Ramos (cell line): Measurements from ENCODE around the gene ZNF792.
"Not testable (repeated sequence)": the region's sequence is repeated elsewhere in the genome, so short reads cannot be mapped to it uniquely, and the experiment has no call there.

Source experiments
- in situ Hi-C: fragments of 300-500 bp; cut with MboI; formaldehyde crosslinking; loops from one replicate; pipeline ENCODE4 v1.14.3; 2022; ENCODE audit warnings: low sequenced_read_pairs; ENCODE audit not compliant: unreplicated experiment

ZNF792 gene

DNA sequence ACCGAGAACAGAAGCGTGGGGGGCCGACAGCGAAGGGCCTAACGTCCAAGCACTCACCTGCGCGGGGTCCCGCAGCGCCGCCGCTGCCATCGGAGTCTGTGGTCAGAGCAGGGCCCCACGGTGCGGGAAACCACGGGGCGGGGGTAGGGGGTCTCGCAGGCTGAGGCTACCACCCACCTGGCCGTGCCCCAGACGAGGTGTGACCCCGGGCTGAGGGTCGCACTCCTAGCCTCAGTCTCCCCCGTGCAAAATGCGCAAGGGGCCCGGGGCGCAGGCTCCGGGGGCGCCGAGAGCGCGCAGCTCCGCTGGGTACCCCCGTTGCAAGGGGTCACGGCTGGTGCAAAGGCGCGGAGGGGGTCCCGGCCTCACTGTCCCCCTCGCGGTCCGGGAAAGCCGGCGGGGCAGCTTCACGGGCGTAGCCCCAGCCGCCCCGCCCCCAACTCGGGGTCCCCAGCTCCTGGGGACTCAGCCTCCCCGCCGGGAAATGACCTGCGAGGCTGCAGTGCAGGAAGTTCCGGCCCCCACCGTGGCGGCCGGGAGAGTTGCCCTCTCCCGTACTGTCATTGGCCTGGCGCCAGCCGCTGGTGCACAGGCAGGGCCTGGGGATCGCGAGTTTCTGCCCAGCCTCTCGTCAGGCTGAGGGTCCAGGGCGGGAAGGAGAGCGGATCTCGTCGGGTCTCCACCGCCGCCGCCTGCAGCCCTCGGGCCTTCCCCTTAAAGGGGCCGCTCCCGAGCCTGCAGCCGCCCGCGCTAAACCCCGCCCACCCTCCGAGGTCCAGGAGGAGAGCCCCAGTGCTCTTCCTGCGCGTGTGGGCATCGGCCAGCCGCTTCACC is at the start of gene ZNF792:
ZNF792 (minus strand) TSS at position 657 of the 834 bp plus-strand sequence; CDS start at position 90, 567 bp downstream.
- in situ Hi-C loops: loop anchor here (5.0 kb wide), 1 partner anchor 49 kb away; no protein-coding TSS in a partner anchor

DNA sequence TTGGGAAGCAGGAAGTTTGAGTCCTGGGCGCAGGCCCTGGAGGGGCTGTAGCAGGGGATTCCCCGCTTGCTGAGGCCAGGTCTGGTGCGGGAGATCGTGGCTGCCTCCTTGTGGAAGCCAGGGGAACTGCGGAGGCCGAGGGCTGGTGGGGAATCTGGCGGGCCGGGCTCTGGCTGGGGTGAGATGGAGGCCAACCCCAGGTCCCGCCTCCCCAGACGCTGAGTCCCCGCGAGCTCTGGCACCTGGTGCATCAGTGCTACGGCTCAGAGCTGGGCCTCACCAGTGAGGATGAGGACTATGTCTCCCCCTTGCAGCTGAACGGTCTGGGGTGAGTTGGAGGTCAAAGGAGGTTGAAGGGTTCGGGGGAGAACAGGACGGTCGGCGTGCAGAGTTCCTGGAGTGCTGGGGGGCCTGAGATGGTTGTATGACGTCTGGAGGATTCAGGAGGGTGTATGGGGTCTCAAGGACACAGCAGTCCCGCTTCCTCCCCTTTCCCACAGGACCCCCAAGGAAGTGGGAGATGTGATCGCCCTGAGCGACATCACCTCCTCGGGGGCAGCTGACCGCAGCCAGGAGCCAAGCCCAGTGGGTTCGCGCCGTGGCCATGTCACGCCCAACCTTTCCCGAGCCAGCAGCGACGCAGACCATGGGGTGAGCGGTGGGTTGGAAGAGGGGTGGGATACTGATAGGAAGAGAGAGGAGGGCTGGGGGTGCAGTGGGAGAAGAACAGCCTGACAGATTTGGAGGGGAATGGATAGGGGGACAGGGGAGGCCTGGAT is 49.2 kb upstream of the ZNF792 start:
- in situ Hi-C loops: loop anchor here (5.0 kb wide), 1 partner anchor 51 kb away; the partner anchor contains the start of gene ZNF792

DNA sequence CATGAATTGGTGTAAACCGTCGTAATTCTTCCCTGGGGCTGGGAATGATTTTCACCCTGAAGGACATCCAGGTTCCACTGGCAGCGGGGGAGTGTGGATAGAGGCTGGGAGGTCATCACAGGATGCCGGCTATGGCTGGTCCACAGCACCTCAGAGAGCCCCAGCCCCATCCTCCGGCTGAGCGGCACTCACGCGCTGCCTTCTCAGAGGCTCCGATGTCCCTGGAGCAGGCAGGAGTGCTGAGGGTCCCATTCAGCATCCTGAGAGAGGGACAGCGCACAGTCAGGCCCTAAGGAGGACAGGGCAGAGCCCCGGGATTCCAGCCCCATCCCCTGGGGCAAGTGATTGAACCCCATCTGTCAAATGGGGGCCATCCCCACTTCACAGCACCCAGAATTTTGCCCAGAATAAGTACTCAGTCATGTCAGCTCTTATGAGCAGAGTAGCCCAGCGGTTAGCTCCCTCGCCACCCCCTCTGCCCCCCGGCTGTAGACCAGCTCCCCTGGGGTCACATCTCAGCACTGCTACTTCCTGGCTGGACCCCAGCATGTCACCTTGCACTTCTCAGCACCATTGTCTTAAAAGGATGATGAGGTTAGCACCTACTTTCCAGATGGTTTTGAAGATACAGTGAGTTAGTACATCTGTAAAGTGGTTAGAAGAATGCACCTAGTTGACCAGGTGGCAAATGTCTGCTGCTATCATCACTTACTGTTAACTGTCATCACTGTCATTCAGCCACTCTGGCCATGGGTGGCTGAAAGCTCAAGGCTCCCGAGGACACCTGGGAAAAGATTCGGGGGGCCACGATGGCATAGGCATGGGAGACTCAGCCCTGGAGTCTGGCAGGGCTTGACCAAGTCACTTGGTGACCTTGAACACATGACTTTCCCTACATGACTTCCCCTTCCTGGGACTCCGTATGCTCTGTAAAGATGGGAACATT is 48.0 kb upstream of the ZNF792 start:
- in situ Hi-C loops: loop anchor here (5.0 kb wide), 1 partner anchor 50 kb away; the partner anchor contains the start of gene ZNF792

DNA sequence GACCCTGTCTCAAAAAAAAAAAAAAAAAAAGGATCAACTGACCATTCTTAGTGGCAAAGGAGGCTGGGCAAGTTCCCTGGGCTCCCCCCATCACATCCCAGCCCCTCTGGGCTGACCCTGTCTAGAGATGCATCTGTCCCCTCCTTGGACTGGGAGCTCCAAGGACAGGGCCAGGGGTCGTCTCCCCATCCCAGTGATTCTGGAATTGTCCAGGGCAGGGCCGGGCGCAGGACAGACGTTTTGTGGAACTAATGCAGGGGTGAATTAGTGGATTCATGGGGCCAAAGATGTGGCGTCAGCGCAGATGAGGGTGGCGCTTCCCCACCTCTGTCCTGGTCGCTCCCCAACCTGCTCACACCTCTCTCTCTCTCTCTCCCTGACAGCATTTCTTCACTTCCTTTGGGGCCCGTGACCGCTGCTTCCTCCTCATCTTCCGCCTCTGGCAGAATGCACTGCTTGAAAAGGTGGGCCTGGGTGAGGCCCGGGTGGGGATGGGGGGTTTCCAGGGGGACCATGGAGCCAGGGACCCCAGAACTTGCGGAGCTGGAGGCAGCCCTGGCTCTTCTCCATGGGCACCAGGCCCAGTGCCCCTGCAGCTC is 47.2 kb upstream of the ZNF792 start:
- in situ Hi-C loops: loop anchor here (5.0 kb wide), 1 partner anchor 49 kb away; the partner anchor contains the start of gene ZNF792

DNA sequence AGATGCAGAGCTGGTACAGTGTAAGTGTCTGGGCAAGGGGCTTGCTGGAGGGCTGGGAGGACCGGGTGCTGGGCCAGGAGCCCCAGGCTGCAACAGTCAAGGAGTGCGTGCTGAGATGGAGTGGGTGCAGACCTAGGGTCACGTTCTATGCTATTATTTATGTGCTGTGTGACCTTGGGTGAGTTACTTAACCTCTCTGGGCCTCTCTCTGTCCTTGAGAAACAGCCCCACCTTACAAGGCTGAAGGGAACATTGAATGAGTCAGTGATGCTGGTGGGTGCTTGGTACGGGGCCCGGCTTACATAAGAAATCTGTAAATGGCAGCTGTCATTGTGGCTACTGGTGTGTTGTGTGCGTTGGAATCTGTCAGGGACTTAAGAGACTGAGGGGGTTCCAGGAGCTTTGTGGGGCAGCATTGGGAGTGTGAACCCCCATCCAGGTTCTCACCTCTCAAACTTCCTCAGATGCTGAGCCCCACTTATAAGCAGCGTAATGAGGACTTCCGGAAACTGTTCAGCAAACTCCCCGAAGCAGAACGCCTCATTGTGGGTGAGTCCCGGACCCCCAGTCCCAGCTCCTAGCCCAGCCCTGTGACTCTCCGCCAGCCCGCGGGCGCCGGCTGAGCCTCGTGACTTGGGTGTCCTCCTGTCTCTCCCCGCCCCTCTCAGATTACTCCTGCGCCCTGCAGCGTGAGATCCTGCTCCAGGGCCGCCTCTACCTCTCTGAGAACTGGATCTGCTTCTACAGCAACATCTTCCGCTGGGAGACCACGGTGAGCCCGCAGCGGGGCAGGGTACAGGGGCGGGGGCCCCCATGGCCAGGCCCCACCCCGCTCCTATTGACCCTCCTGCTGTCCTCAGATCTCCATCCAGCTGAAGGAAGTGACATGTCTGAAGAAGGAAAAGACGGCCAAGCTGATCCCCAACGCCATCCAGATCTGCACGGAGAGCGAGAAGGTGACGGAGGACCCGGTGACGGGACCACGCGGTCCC is 45.7 kb upstream of the ZNF792 start:
- in situ Hi-C loops: loop anchor here (5.0 kb wide), 1 partner anchor 47 kb away; the partner anchor contains the start of gene ZNF792

DNA sequence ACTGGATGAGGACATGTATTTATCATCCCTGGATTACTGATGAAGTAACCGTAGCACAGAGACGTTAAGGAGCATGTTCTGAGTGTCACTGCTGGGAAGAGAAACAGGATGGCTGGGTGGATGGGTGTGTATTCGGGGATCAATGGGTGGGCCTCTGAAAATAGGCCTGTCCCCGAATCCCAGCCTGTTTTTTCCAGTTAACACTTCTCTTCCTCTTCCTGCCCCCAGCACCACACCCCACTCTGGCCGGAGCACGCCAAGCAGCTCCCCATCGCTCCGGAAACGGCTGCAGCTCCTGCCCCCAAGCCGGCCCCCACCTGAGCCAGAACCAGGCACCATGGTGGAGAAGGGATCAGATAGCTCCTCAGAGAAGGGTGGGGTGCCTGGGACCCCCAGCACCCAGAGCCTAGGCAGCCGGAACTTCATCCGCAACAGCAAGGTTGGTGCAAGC is 44.9 kb upstream of the ZNF792 start:
- in situ Hi-C loops: no loop called here

DNA sequence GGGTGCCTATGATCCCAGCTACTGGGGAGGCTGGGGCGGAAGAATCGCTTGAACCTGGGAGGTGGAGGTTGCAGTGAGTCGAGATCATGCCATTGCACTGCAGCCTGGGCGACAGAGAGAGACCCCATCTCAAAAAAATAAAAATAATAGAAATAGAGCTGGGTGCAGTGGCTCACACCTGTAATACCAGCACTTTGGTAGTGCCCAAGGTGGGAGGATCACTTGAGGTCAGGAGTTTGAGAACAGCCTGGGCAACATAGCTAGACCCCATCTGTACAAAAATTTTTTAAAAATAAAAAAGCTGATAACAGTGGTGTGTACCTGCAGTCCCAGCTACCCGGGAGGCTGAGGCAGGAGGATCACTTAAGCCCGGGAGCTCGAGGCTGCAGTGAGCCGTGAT is 43.4 kb upstream of the ZNF792 start:
- in situ Hi-C loops: not testable (repeated sequence)

DNA sequence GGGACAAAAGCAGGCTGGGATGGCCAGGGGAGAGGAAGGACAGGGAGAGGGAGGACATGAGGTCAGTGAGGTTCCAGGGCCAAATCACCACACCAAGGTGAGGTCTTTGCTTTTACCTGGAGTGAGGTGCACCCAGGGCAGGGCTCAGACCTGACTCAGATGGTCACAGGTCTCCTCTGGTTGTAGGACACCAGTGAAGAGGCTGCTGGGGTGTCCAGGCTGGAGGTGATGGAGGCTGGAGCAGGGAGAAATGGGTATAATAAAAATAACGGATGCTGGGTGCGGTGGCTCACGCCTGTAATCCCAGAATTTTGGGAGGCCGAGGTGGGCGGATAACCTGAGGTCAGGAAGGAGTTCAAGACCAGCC is 43.0 kb upstream of the ZNF792 start:
- in situ Hi-C loops: no loop called here

DNA sequence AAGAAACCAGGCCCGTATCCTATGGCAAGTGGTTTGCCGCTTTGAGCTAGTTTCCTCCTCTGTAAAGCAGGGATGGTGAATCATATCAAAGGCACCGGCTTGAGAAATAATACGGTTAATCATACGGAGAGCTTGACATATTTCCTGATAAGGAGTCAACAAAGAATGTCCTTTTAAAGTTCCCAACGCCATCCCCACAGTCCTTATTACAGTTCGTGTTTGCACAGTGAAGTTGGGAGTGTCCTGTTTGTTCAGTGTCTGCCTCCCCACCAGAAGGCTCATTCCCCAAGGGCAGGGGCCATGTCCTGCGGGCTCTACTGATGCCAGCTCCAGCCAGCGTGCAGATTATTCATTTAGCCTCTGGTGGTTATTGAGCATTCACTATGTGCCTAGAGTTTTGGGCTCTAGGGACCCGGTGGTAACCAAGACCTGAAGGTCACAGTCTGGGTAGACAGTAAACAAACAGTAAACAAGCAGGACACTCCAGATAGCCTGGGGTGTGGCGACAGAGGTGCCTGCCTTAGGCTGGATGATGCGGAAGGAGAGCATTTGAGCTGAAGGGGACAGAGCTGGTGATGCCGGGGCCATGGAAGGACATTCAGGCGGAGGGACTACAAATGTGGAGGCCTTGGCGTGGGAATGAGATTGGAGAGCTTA is 42.4 kb upstream of the ZNF792 start:
- in situ Hi-C loops: no loop called here

DNA sequence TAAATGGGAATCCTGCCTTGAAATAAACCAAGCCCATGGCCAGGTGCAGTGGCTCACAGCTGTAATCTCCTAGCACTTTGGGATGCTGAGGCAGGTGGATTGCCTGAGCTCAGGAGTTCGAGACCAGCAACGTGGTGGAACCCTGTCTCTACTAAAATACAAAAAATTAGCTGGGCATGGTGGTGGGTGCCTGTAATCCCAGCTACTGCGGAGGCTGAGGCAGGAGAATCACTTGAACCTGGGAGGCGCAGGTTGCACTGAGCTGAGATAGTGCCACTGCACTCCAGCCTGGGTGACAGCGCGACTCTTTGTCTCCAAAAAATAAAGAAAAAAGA is 41.9 kb upstream of the ZNF792 start:
- in situ Hi-C loops: not testable (repeated sequence)

DNA sequence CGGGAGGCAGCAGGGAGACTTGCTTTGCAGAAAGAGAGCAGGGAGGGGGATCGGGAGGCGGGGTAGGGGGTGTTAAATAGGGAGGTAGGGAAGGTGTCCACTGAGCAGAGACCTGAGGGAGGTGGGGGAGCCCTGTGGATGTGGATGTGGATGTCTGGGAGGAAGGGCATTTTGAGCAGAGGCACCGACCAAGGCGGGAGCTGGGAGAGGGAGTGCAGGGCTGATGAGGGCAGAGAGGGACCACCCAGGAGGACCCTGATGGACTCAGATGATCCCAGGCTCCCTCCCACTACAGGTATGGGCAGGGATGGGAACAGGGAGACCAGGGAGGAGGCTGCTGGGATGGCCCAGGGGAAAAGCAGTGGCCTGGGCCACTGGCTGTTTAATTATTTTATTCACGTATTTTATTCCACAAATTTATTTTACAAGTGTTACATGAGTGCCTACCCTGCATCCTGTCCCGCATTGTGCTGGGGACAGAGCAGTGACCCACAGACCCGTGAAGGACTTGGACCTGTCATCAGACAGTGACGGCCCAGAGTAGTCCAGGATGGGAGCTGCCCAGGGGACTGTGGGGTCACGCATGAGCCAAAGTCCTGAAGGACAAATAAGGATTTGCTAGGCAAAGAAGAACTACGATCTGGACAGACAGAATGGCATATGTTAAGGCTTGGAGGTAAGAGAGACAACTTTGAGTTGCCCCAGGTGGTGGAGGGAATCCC is 41.4 kb upstream of the ZNF792 start:
- in situ Hi-C loops: no loop called here

DNA sequence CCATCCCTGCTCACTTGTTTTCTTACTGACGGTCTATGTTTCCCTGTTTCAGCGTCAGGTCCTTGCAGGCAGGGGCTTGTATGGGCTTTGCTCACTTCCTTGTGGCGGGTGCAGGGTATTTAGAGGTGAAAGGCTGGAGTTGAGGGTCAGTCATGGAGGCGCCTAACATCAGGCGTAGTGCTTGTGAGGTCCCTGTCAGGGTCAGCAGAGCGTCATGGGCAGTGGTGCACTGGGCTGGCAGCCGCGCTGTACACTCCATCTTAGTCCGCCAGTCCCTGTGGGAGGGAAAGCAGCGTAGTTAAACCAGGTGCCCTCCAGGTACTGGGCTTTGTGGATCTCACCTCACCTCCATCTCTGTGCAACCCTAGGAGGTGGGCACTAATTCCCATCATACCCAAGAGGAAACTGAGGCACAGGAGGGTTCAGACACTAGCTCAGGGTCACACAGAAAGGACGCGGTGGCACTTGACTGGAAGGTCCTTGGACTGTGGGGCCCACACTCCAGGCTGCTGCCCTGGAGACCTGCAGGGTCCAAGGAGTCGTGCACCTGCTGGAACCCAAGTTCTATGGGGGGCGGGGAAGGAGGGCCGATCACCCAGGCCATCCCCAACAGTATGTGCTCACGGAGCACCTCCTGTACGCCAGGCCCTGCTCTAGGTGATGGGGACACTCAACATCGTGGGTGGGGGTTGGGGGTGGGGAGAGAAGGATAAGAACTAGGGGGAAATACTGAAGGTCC is 40.7 kb upstream of the ZNF792 start:
- in situ Hi-C loops: no loop called here

DNA sequence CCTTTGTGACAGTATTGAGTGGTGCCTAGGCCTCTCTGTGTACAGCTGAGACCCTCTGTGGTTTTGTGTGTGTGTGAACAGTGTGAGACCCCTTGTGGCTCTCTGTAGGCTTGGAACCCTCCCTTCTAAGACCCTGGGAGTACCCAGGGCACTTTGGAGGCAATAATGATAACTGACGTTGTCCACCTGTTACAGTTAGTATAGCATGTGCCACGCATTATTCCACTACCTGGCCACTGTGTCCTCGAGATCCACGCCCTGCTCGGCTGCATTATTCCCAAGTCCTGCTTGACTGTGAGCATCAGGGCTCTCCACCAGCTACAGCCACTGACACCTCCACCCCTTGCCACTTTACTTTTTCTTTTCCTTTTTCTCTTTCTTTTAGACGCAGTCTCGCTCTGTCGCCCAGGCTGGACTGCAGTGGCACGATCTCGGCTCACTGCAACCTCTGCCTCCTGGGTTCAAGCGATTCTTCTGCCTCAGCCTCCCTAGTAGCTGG is 38.1 kb upstream of the ZNF792 start:
- in situ Hi-C loops: no loop called here

DNA sequence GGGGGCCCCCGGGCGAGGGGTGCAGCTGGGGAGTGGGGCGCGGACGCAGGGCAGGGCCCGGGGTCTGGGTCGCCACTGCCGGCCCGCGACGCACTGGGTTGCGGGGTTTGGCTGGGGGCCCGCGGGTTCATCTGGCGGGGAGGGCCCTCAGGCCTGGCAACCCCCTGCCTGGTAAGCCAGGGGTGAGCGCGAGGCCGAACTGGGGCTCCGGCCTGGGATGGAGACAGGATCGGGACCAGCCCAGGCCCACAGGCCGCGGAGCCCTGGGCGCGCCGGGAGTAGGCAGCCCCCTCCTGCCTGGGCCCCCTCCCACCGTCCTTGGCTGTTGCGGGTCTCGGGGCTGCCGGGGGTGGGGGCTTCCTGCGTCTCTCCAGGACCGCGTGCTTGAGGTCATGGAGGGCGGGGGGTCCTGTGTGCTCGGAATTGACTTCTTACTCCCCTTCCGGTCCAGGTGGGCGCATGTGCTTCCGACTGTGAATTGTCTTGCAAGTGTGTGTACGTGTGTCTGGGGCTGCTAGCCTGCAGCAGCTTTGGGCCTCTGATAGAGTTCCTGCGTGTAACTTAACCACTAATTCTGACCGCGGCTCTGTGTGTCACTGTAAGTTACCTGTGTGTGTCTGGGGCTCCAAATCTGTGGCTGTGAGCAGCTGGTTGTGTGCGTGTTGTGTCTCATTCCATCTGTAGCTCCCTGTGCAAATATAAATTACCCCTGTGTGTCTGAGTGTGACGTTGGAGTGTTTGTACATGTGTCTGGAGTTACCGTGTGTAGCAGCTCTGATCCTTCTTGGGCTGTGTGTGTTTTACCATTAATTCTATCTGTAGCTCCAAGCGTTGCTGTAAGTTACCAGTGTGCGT is 36.8 kb upstream of the ZNF792 start:
- in situ Hi-C loops: no loop called here

DNA sequence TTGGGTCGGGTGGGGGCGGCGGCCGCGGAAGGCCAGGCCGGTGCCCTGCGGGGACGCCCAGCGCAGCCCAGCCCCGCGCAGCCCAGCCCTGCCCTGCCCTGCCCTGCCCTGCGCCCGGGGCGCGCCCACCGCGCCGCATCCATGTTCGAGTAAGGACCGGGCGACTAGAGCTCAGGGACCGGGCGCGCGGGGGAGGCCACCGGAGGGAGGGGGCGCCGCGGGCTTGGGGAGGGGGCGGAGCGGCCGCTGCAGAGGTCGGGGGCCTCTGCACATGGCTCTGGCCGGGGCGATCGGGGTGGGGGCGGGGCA is 36.3 kb upstream of the ZNF792 start:
- in situ Hi-C loops: no loop called here
